ENCODE data around the gene SMPD2. TPM values are rescaled to one million over a fixed set of nuclear protein-coding genes. Genes with fewer than 3 reads are reported as not detected.

The SMPD2 gene
- total and polyA plus RNA-seq, 9 donors = 7.7 to 21.7 (median 8.9) TPM

- H3K9me3 ChIP-seq = no peaks in the 10 kb centered on the region
Measured at GRCh38 chr6:109456111-109456583, 15.6 kb downstream of the SMPD2 start.

GRCh38 chr6:109456710-109457561, 16.4 kb downstream of the SMPD2 start:
- H3K27me3 ChIP-seq = no peaks in the 10 kb centered on the region
- no peak overlapping the region for H3K4me3 ChIP-seq
- 70 to 78% (median 77%) methylated on average over 16 of the region's 16 CpGs for WGBS, 3 donors
- DNase-seq = peak in 1 of 5 donors; percentile 64
- H3K27ac ChIP-seq = no peak overlapping the region
- no peak for TF ChIP-seq CTCF (IDR thresholded peaks at IDR 0.05)
- no peak for TF ChIP-seq POLR2A (IDR thresholded peaks at IDR 0.05)
- TF ChIP-seq EP300 (IDR thresholded peaks at IDR 0.05) = no peak
- intact Hi-C loops (cut with DNase I) = no loop called here
- H3K4me1 ChIP-seq (ENCODE audit: insufficient read depth) = peaks cover 3% of the 10 kb centered on the region
- H3K36me3 ChIP-seq = no peaks in the 10 kb centered on the region
- no peaks in the 10 kb centered on the region for H3K9me3 ChIP-seq

More at GRCh38 chr6:109456111-109456583, 15.6 kb downstream of the SMPD2 start:
- intact Hi-C loops (cut with DNase I) = no loop called here
- DNase-seq = peak in 1 of 5 donors; percentile 55
- 7 to 8% (median 7%) methylated on average over 27 to 38 of the region's 38 CpGs for WGBS, 3 donors
- no peaks in the 10 kb centered on the region for H3K27me3 ChIP-seq
- peak overlapping the region; percentile 81 for H3K4me3 ChIP-seq
- TF ChIP-seq POLR2A (IDR thresholded peaks at IDR 0.05) (no peak), EP300 (IDR thresholded peaks at IDR 0.05) (no peak), CTCF (IDR thresholded peaks at IDR 0.05) (no peak)
- peaks cover 3% of the 10 kb centered on the region for H3K4me1 ChIP-seq (ENCODE audit: insufficient read depth)
- no peak overlapping the region for H3K27ac ChIP-seq
- H3K36me3 ChIP-seq = no peaks in the 10 kb centered on the region

- no peak for DNase-seq
- no peak overlapping the region for H3K27ac ChIP-seq
- intact Hi-C loops (cut with DNase I) = no loop called here
- H3K4me3 ChIP-seq = no peak overlapping the region
- no peaks in the 10 kb centered on the region for H3K36me3 ChIP-seq
- no peaks in the 10 kb centered on the region for H3K27me3 ChIP-seq
- TF ChIP-seq CTCF (IDR thresholded peaks at IDR 0.05) (no peak), POLR2A (IDR thresholded peaks at IDR 0.05) (no peak), EP300 (IDR thresholded peaks at IDR 0.05) (no peak)
- peaks cover 3% of the 10 kb centered on the region for H3K4me1 ChIP-seq (ENCODE audit: insufficient read depth)
- WGBS, 3 donors = 81 to 86% (median 83%) methylated on average over 6 of the region's 6 CpGs
- no peaks in the 10 kb centered on the region for H3K9me3 ChIP-seq
Measured at GRCh38 chr6:109457562-109457996, 17.1 kb downstream of the SMPD2 start.

GRCh38 chr6:109458774-109459531, 18.4 kb downstream of the SMPD2 start:
- TF ChIP-seq CTCF (IDR thresholded peaks at IDR 0.05) = no peak
- TF ChIP-seq EP300 (IDR thresholded peaks at IDR 0.05) = no peak
- no peak for TF ChIP-seq POLR2A (IDR thresholded peaks at IDR 0.05)
- intact Hi-C loops (cut with DNase I) = no loop called here

More at GRCh38 chr6:109458774-109459531, 18.4 kb downstream of the SMPD2 start:
- Histone ChIP-seq H3K36me3 (no peaks in the 10 kb centered on the region), H3K27ac (no peak overlapping the region), H3K4me1 (ENCODE audit: insufficient read depth) (peaks cover 3% of the 10 kb centered on the region), H3K27me3 (no peaks in the 10 kb centered on the region), H3K9me3 (no peaks in the 10 kb centered on the region), H3K4me3 (no peak overlapping the region)
- no peak for DNase-seq
- 84 to 90% (median 87%) methylated on average over 5 of the region's 5 CpGs for WGBS, 3 donors

All from ovary (tissue), 9 donors.